IMR-90 (cell line): ENCODE measurements around the gene TTC23L. TPM values are rescaled to one million over a fixed set of nuclear protein-coding genes. Genes with fewer than 3 reads are reported as not detected.

ENCODE experiments used
- ATAC-seq: fragments of 200-7000 bp; cut with Tn5 transposase; 2 replicates; pipeline ENCODE4 v1.9.1; 2020; ENCODE audit warnings: low read depth, mild to moderate bottlenecking, moderate library complexity
- BruUV-seq: library from RNA; stranded (reverse); fragments of 400-500 nt; replicated peaks from 2 replicates; lab custom pipeline; 2021; lab: Mats Ljungman, UMichigan
- CTCF ChIA-PET: fragments of 300-600 bp; formaldehyde crosslinking; extraction: SDS; loops from one replicate; lab custom pipeline; 2021; ENCODE audit warnings: antibody characterized with exemption; lab: Yijun Ruan, JAX
- POLR2A ChIA-PET: fragments of 300-600 bp; sonication (Branson Sonifier 250); formaldehyde crosslinking; loops from one replicate; lab custom pipeline; 2022; ENCODE audit warnings: antibody characterized with exemption; ENCODE audit not compliant: unreplicated experiment; lab: Charles Lee
- DNase-seq: peaks from one replicate; pipeline ENCODE4 v3.0.0; 2013
- H2AFZ ChIP-seq: replicated peaks from 2 replicates; pipeline ENCODE3; 2013; ENCODE audit warnings: low read length, mild to moderate bottlenecking; ENCODE audit not compliant: poor library complexity
- H2AK5ac ChIP-seq: 2 replicates; pipeline ENCODE4 v1.6.1; 2013; ENCODE audit warnings: low read depth, low read length, inconsistent platforms
- H2AK9ac ChIP-seq: replicated peaks from 2 replicates; pipeline ENCODE3; 2013; ENCODE audit warnings: mild to moderate bottlenecking, low read depth, low read length, moderate library complexity; ENCODE audit not compliant: poor library complexity
- H2BK120ac ChIP-seq: 2 replicates; pipeline ENCODE4 v1.6.1; 2013; ENCODE audit warnings: low read depth, low read length, inconsistent platforms
- H2BK15ac ChIP-seq: 3 replicates; pipeline ENCODE4 v1.6.1; 2013; ENCODE audit warnings: low read depth, low read length, inconsistent platforms
- H2BK20ac ChIP-seq: 2 replicates; pipeline ENCODE4 v1.6.1; 2013; ENCODE audit warnings: low read depth, mild to moderate bottlenecking, inconsistent platforms, low read length, moderate library complexity
- H2BK5ac ChIP-seq: 2 replicates; pipeline ENCODE4 v1.6.1; 2013; ENCODE audit warnings: mild to moderate bottlenecking, low read depth, low read length, inconsistent platforms; ENCODE audit not compliant: poor library complexity, severe bottlenecking
- H3K14ac ChIP-seq: replicated peaks from 2 replicates; pipeline ENCODE4 v1.6.1; 2013; ENCODE audit warnings: low read depth, low read length, inconsistent platforms
- H3K18ac ChIP-seq: 2 replicates; pipeline ENCODE4 v1.6.1; 2013; ENCODE audit warnings: low read depth, low read length, control low read depth
- H3K23ac ChIP-seq: 2 replicates; pipeline ENCODE4 v1.6.1; 2013; ENCODE audit warnings: low read depth, low read length, inconsistent platforms
- H3K27ac ChIP-seq: 2 replicates; pipeline ENCODE4 v1.5.1; 2013; ENCODE audit warnings: mild to moderate bottlenecking, control low read depth, low read length; ENCODE audit not compliant: insufficient read depth
- H3K27me3 ChIP-seq: 2 replicates; pipeline ENCODE4 v1.6.1; 2013; ENCODE audit warnings: low read length; ENCODE audit not compliant: control insufficient read depth, insufficient read depth
- H3K36me3 ChIP-seq: 2 replicates; pipeline ENCODE4 v1.6.1; 2013; ENCODE audit warnings: low read length, mixed read lengths; ENCODE audit not compliant: control insufficient read depth, insufficient read depth
- H3K4ac ChIP-seq: 2 replicates; pipeline ENCODE4 v1.6.1; 2013; ENCODE audit warnings: low read depth, low read length, inconsistent platforms
- H3K4me1 ChIP-seq: 2 replicates; pipeline ENCODE4 v1.6.1; 2013; ENCODE audit warnings: low read length, mixed read lengths; ENCODE audit not compliant: control insufficient read depth, insufficient read depth
- H3K4me2 ChIP-seq: 2 replicates; pipeline ENCODE4 v1.6.1; 2013; ENCODE audit warnings: low read depth, mild to moderate bottlenecking, control low read depth, low read length, moderate library complexity
- H3K4me3 ChIP-seq: 2 replicates; pipeline ENCODE4 v1.5.1; 2013; ENCODE audit warnings: low read depth, mild to moderate bottlenecking, control low read depth, low read length, moderate library complexity; ENCODE audit not compliant: insufficient read depth
- H3K56ac ChIP-seq: 2 replicates; pipeline ENCODE4 v1.6.1; 2013; ENCODE audit warnings: low read length, inconsistent platforms; ENCODE audit not compliant: insufficient read depth; ENCODE audit errors: extremely low read depth
- H3K79me1 ChIP-seq, 2 experiments: 2 replicates each; pipeline ENCODE4 v1.6.1; 2013; ENCODE audit warnings: low read length in 2 of 2, inconsistent platforms in 1 of 2, low read depth in 1 of 2
- H3K9ac ChIP-seq: 2 replicates; pipeline ENCODE4 v1.6.1; 2013; ENCODE audit warnings: low read depth, low read length, control low read depth
- H3K9me1 ChIP-seq: 2 replicates; pipeline ENCODE4 v1.6.1; 2013; ENCODE audit warnings: low read length, inconsistent platforms; ENCODE audit not compliant: insufficient read depth
- H3K9me3 ChIP-seq: 2 replicates; pipeline ENCODE4 v1.6.1; 2013; ENCODE audit warnings: low read length; ENCODE audit not compliant: control insufficient read depth, insufficient read depth
- H4K20me1 ChIP-seq: 2 replicates; pipeline ENCODE4 v1.6.1; 2013; ENCODE audit warnings: low read length, inconsistent platforms; ENCODE audit not compliant: insufficient read depth
- H4K5ac ChIP-seq: 2 replicates; pipeline ENCODE4 v1.6.1; 2013; ENCODE audit warnings: mild to moderate bottlenecking, low read depth, low read length, control low read depth
- H4K8ac ChIP-seq, 2 experiments: 2 replicates each; pipeline ENCODE4 v1.6.1; 2013; ENCODE audit warnings: low read depth in 2 of 2, low read length in 2 of 2, control low read depth in 1 of 2, inconsistent platforms in 1 of 2
- H4K91ac ChIP-seq: 2 replicates; pipeline ENCODE4 v1.6.1; 2013; ENCODE audit warnings: low read depth, low read length, inconsistent platforms; ENCODE audit not compliant: insufficient read depth
- BHLHE40 ChIP-seq: fragments of 150-350 bp; IDR thresholded peaks from 2 replicates; pipeline ENCODE4 v1.6.1; 2016; ENCODE audit warnings: mild to moderate bottlenecking, low read depth, low read length
- CEBPB ChIP-seq: IDR thresholded peaks from 2 replicates; pipeline ENCODE4 v1.6.1; 2012; ENCODE audit warnings: low read depth, low read length, improper control_type of control experiment
- CHD1 ChIP-seq: IDR thresholded peaks from 2 replicates; pipeline ENCODE4 v1.6.1; 2012; ENCODE audit warnings: low read depth, low read length, improper control_type of control experiment
- CTCF ChIP-seq: conservative IDR thresholded peaks from 2 replicates; pipeline ENCODE4 v1.5.1; 2012; ENCODE audit warnings: mild to moderate bottlenecking, low read depth, low read length, improper control_type of control experiment
- FOS ChIP-seq: fragments of 150-350 bp; IDR thresholded peaks from 2 replicates; pipeline ENCODE4 v1.6.1; 2016; ENCODE audit warnings: low read depth, low read length
- MAFK ChIP-seq: IDR thresholded peaks from 2 replicates; pipeline ENCODE4 v1.6.1; 2012; ENCODE audit warnings: low read depth, low read length, improper control_type of control experiment
- MAZ ChIP-seq: IDR thresholded peaks from 2 replicates; pipeline ENCODE4 v1.6.1; 2012; ENCODE audit warnings: low read depth, mild to moderate bottlenecking, low read length, improper control_type of control experiment, moderate library complexity, borderline replicate concordance
- NFE2L2 ChIP-seq: fragments of 150-350 bp; IDR thresholded peaks from 2 replicates; pipeline ENCODE4 v1.6.1; 2016; ENCODE audit warnings: low read depth, mild to moderate bottlenecking, low read length
- POLR2A ChIP-seq: IDR thresholded peaks from 2 replicates; pipeline ENCODE4 v1.6.1; 2012; ENCODE audit warnings: mild to moderate bottlenecking, low read depth, low read length
- RCOR1 ChIP-seq: IDR thresholded peaks from 2 replicates; pipeline ENCODE4 v1.6.1; 2012; ENCODE audit warnings: mild to moderate bottlenecking, low read length, improper control_type of control experiment; ENCODE audit not compliant: insufficient replicate concordance
- RFX5 ChIP-seq: IDR thresholded peaks from 2 replicates; pipeline ENCODE4 v1.8.0; 2012; ENCODE audit warnings: low read depth, mild to moderate bottlenecking, low read length, moderate library complexity
- SMC3 ChIP-seq: fragments of 150-350 bp; IDR thresholded peaks from 2 replicates; pipeline ENCODE4 v1.6.1; 2016; ENCODE audit warnings: low read depth, mild to moderate bottlenecking, antibody characterized with exemption, low read length, moderate library complexity
- WGBS, 2 experiments: methylation state at CpG; one replicate each; pipeline versions ENCODE4 v1.1.5 to v1.1.7; 2013; ENCODE audit warnings: missing lambda C conversion rate in 2 of 2; ENCODE audit not compliant: insufficient read length in 1 of 2; ENCODE audit errors: extremely low coverage in 2 of 2; 5-methylcytosine and 5-hydroxymethylcytosine counted together
- dilution Hi-C: fragments of 300-500 bp; cut with HindIII; formaldehyde crosslinking; loops from one replicate; pipeline ENCODE4 v1.14.3; 2018; ENCODE audit warnings: low sequenced_read_pairs; ENCODE audit not compliant: unreplicated experiment
- in situ Hi-C: fragments of 300-500 bp; cut with MboI; formaldehyde crosslinking; loops from 3 replicates; pipeline ENCODE4 v1.14.3; 2019; ENCODE audit warnings: low sequenced_read_pairs, inconsistent platforms, mixed read lengths
- intact Hi-C: fragments of 100-400 bp; cut with micrococcal nuclease; formaldehyde crosslinking; loops from 2 replicates; pipeline ENCODE4 v1.10.0; 2022
- polyA plus RNA-seq, 3 experiments: library from polyadenylated mRNA; depleted of rRNA; stranded (reverse); fragments of >200 nt; gene quantifications; 2 replicates each; pipeline ENCODE4 v1.2.3, GENCODE V29; 2012; ENCODE audit warnings: low replicate concordance in 1 of 3
- total RNA-seq: library from RNA; depleted of rRNA; stranded (reverse); fragments of >200 nt; gene quantifications from 2 replicates; pipeline ENCODE4 v1.2.3, GENCODE V29; 2012
- TF ChIP-seq, protein P1 (sequence below): fragments of 150-350 bp; IDR thresholded peaks from 2 replicates; pipeline ENCODE4 v1.6.1; 2017; ENCODE audit warnings: mild to moderate bottlenecking, antibody characterized with exemption, low read length, low read depth

Gene TTC23L
- total and polyA plus RNA-seq, 2 of the 4 experiments (the other 2 are of a cell fraction), result under 0.01 TPM; not detected in 1

GRCh38 chr5:34835664-34836063 is 3.3 kb upstream of the TTC23L start:
- dilution Hi-C loops, result no loop called here
- CTCF ChIA-PET, result no interaction called here

More at GRCh38 chr5:34835664-34836063, 3.3 kb upstream of the TTC23L start:
- Histone ChIP-seq H3K9ac (no peak overlapping the region), H3K4ac (no peak overlapping the region), H2BK15ac (no peak overlapping the region), H3K27ac (no peak overlapping the region), H3K9me1 (peaks cover 7% of the 10 kb centered on the region; the same call in 1 of the 2 replicates), H3K27me3 (no peaks in the 10 kb centered on the region), H2BK20ac (no peak overlapping the region), H2AK9ac (no peak overlapping the region), H2BK5ac (no peak overlapping the region), H4K20me1 (no peaks in the 10 kb centered on the region; the same call in 1 of the 2 replicates), H3K36me3 (peaks cover 26% of the 10 kb centered on the region), H3K23ac (no peak overlapping the region), H3K79me1 (peaks cover 0 to 14% of the 10 kb centered on the region in 2 experiments; a peak in 1 of 4 replicates), H3K56ac (no peak overlapping the region), H3K4me2 (no peak overlapping the region), H3K18ac (no peak overlapping the region), H3K14ac (no peak overlapping the region), H2BK120ac (no peak overlapping the region), H2AK5ac (no peak overlapping the region), H2AFZ (no peak overlapping the region), H4K8ac (no peak overlapping the region), H3K4me1 (peaks cover 8% of the 10 kb centered on the region; the same call in 1 of the 2 replicates), H3K9me3 (no peaks in the 10 kb centered on the region), H3K4me3 (no peak overlapping the region), H4K91ac (no peak overlapping the region), H4K5ac (no peak overlapping the region)
- intact Hi-C loops (no loop called here), in situ Hi-C loops (no loop called here)
- ATAC-seq (no peak), DNase-seq (no peak)
- BruUV-seq, result no TSS peak
- POLR2A ChIA-PET, result no interaction called here
- WGBS, 2 experiments, result 80% methylated on average over 1 of the region's 3 CpGs; no CpG with 5 or more reads in 1 of the 2 experiments
- TF ChIP-seq CHD1, result no peak
- no peak for TF ChIP-seq NFE2L2
- no peak for TF ChIP-seq POLR2A
- no peak for TF ChIP-seq MAZ
- TF ChIP-seq MAFK, result no peak
- TF ChIP-seq FOS, result no peak
- no peak for TF ChIP-seq CTCF
- TF ChIP-seq, protein P1, sequence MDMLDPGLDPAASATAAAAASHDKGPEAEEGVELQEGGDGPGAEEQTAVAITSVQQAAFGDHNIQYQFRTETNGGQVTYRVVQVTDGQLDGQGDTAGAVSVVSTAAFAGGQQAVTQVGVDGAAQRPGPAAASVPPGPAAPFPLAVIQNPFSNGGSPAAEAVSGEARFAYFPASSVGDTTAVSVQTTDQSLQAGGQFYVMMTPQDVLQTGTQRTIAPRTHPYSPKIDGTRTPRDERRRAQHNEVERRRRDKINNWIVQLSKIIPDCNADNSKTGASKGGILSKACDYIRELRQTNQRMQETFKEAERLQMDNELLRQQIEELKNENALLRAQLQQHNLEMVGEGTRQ, result no peak
- TF ChIP-seq RCOR1, result no peak
- no peak for TF ChIP-seq RFX5
- TF ChIP-seq CEBPB, result no peak
- no peak for TF ChIP-seq SMC3
- no peak for TF ChIP-seq BHLHE40
